Globus pallidus (tissue), 1 donor: ENCODE data around the gene MARK1.

Experiments used
- DNase-seq: peaks from one replicate; pipeline ENCODE4 v3.0.0-alpha.2; 2015; ENCODE audit warnings: low spot score

The MARK1 gene

DNA sequence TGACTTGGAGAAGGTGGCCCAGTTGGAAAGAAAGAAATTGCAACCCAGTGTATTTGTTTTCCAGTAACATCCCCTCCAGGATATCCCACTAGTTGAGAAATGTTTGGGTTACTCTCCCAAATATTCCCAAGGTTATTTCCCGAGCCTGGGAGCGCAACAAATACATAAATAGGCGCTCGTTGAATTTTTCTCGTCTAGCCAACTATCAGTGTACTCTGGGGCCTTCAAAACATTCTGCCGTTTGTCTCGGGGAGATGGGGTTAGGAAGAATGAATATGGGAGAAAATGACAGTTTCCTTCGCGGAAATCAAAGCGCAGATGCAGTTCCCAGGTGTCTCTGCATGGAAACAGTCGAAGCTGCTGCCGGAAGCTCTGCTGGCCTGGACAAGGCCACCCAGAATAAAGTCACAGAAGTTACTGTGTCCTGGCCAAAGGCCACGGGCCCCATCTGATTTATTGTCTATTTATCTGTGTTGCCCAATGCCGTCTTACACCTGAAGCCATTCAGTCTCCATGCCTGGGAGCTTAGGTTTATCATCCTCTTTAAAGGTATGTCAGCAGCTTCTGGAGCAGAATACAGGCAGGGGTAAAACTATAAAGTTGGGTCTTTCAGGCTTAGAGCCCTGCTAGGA lies 163.2 kb downstream of the MARK1 start:
- DNase-seq = no peak

DNA sequence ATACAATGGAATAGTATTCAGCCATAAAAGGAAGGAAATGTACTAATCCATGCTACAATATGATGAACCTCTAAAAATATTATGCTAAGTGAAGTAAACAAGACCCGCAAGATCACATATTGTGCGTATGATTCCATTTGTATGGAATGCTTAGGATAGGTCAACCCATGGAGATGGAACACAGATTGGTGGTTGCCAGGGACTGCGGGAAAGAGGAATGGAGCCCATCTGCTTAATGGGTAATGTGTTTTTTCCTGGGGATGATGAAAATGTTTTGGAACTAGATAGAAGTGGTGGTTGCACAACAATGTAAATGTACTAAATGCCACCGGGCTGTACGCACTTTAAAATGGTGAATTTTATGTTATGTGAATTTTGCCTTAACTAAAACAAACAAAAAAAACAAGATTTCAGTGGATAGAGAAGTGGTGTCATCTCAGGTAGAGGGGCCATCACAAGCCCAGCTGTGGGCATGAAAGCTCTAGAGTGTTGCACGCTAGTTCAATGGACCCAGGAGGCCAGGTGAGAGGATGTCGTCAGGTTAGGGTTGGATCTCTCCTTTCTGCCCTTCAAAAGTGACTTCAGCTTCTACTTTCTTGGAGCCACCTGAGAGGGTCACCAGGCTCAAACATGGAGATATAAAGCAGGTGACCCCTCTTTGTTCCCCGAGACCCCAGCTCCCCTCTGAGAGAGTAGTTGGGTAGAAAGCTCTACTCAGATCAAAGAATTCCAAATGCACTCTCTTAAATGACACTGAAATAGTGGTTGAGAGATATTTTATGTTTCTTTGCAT lies 164.7 kb downstream of the MARK1 start:
- no peak for DNase-seq

DNA sequence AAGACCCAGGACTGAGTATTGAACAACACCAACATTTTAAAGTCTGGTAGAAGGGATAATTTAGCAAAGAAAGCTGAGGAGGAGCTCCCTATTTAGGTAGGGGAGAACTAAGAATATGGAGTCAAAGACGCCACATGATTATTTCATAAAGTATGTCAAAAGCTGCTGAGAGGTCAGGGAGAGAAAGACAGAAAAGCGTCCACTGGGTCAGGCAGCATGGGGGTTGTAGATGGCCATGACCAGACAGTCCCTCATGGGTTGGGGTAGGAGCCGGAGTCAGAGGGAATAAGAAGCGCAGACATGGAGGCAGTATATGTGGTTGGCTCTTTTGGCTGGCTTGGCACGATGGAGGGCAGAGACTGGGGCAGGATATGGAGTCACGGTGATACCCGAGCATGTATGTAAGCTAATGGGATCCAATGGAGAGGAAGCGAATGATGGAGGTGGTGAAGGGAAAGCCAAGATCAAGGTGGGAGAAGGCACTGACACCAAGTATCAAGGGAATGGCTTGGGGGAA lies 167.0 kb downstream of the MARK1 start:
- DNase-seq = no peak

DNA sequence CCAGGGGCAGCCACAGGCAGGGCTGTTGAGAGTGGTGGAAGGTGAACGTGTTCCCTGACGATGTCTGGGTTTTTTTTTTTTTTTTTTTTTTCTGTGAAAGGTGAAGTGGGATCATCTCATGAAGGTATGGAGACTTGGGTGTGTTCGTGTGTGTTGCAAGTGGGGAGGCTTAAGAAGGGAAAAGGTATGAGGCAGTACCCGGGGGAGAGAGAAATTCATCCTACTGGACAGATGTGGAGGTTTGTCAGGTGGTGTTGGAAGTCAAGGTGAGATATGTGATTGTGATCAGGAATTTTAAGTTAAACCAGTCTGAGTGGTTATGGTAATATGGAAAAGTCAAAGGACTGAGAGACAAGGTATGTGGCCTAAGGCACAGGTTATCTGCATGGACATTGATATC lies 167.5 kb downstream of the MARK1 start:
- no peak for DNase-seq

DNA sequence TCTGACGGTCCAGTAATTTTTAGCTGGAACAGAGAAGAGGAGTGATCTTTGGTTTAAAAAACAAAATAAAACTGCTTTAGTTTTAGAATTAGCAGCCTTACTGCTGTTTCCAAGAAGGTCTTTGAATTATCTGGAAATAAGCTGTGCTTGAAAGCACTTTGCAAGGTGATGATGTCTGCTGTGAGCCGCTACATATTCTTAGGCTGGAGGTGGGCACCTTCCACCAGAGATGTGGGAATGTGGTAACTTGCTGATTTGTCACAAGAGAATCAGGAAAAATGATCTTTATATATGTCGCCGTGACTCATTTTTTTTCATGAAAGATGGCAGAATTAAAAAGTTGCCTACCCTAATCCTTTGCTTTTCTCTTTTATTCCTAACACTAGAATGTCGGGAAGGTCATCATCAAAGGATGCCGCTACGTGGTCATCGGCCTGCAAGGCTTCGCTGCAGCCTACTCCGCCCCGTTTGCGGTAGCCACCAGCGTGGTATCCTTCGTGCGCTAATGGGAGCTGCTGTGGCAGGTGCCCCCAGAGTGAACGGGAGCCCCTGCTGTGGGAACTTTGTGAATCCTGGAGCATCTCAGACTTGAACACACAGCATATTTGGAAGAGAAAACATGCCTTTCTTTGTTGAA lies 168.4 kb downstream of the MARK1 start:
- no peak for DNase-seq

DNA sequence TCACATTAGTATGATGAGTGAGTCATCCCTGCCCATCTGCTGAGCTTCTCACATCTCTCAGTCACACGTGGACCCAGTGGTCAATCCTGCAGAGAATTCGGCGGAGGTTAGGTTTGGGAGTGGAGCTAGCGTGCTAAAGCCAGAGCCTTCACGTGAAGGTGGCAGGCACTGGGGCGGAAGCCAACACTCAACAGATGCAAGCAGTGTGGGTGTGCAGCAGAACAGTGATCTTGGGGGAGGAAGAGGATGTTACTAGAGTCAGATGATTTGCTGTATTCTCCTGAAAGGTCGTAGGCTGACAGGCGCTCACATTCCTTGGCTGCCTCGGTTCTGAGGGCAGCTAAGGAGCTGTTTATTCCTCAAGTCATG lies 168.9 kb downstream of the MARK1 start:
- no peak for DNase-seq

DNA sequence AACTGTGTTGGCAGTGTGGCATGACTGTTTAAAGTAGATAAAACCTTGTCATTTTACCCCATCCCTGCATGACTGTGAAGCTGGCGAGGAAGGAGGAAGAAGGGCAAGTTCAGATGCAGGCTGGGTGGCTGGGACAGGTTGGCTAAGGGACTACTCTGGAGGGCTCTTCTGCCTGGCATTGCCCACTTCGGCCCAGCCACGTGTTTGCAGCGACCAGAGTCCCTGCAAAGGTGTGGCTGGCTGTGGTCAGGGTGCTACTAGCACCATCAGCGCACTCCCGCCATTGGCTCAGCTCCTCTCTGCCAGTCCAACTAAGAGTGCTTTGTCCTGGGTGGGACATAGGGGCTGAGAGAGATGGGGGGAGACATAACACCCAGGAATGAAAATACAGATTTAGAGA lies 169.4 kb downstream of the MARK1 start:
- no peak for DNase-seq

DNA sequence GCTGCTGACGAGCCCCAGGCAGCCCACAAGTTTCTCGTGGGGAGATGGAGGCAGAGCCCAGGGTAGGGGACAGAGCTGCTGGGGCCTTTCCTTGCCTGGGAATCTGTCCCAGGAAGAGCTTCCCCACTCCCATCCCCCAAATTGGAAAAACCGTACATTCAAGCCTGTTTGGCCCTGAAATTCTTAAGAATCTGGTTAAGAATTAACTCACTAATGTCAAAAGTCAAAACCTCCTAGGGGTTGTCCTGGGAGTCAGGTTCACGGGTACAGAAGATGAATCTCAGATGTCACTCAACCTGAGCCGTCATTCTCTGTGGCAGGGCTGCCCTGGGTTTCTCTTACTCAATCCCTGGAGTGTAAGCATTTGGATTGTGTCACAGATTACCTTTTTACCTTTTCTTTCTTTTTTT lies 170.7 kb downstream of the MARK1 start:
- DNase-seq = no peak

DNA sequence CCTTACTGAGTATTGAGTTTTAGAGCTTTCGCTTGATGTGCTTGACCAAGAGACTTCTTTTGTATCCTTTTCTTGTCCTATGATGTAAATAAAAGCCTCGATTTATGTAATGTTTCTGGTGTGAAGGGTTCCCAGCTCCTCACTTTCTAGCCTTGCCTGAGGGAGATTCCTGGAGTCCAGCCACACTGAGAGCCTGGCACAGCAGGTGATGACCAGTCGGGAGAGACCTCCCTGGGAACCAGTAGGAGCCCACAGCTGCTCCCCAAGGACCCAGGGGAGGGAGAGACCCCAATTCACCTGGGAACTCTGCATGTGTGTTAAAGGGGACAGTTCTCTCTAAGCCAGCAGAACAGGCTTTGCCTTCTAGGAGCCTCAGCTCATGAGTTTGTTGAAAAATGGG lies 171.1 kb downstream of the MARK1 start:
- DNase-seq = no peak

DNA sequence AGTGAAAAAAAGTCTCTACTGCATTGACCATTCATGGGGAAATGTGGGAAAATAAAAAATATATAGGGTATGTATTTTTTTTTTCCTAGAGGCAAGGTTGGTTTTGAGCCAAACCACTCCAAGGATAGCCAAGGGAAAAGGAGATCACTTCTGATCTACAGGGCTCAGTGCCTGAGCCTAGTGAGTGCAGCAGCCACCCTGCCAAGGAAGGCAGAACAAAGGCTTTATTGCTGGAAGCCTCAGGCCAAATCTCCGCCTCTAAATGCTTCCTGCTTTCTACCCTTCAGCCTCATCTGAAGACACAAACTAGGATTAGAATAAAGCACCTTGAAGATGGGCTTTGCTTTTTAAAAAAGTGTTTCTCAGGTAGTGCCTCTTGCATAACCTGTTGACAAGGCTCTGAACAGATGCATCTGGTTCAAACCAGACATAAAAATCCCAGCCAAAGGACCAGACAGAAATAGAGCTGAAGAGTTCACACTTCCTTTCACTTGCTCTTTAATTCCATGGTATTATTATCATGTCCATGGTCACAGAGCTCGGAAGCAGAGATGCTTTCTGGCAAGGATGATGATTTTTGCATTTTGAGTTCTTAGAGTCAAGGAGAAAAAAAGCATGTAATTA lies 172.7 kb downstream of the MARK1 start:
- peak; percentile 10 for DNase-seq

DNA sequence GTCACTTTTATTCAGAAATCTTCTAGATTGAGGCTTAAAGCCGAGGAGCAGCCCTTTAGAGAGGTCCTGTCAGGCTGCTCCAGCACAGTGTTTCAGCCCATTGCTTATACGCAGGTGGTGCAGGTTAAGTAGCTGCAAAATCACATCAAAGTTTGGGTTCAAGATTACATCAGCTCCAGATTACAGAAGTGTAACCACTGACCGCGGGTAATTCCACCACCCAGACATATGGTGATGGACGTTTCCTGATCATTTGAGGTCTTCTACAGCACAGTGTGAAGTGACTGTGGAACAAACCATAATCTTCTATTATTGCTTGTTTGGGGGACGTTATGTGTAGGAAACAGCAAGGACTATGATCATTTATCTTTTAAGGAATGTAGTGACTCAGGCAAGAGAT lies 174.0 kb downstream of the MARK1 start:
- no peak for DNase-seq

DNA sequence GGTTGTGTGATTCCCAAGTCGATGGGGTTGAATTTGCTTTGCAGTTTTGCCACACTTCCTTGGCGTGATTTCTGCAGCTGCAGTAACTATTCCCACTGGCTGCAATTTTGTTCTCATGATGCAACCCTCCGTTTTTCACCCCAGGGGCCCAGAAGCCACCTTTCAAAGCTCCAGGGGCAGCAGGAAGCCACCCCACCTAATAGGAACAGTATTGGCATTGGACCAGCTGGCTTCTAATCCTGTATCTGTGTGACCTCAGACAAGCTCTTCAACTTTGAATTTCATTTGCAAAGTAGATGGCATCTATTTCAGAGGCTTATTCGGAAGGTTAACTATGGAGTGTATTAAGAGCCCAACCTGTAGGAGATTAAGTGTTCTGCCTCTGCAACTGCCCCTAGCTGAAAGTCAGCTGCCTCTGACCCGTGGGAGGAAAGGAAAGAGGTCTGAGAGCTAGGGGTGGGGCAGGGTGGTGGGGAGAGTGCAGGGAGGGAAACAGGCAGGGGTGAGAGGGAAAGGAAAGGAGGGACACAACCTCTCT lies 174.9 kb downstream of the MARK1 start:
- DNase-seq = no peak

DNA sequence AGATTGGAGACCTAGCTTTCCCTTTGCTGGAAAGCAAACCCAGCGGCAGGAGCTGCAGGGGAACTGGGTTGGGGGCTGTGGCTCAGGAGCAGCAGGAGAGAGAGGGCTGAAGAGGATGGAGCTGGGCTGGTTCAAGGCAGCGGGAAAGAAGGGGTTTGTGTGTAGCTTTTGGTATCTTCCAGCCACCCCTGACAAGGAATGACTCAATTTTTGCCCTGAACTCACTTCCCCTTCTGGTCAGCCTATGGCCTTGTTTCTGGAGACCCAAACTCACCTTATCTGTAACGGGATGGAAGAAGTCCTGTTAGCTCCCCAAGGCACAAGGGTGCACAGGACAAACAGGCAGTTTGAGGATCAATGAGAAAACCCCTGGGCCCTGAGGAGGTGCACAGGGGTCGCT lies 175.4 kb downstream of the MARK1 start:
- no peak for DNase-seq

DNA sequence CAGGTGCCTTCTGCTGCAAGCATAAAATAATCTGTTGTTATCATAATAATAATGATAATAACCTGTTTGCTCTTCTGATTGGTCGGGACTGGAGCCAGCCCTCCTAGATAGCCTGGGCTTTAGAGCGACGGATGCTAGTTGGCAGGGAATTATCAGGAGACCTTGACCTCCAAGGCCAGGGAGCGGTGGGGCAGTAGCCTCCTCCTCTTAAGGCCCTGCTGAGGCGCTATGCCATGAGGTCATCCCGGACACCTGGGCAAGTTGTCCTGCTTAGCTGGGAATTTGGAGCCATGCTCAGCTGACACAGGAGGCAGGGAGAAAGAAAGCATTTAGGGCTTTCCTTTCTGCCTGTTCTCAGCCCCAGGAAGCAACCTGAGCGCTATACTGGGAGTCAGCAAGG lies 177.8 kb downstream of the MARK1 start:
- no peak for DNase-seq

DNA sequence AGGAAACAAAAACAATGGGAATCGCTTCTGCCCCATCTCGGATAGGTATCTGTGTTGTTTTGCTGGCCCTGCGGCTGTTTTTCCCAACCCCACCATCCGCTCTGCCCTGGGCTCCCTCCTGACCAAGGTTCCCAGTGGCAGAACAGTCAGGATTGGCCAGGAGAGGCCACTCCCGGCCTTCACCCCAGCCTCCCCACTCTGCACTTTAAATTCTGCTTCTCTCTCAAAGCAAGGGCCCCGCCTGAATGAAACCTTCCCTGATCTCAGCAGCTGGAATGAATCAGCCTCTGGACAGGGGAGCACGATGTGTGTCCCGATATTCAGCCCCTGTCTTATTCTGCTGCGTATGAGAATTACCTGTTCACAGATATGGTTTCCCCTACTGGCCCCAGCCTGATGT lies 178.5 kb downstream of the MARK1 start:
- DNase-seq = no peak

DNA sequence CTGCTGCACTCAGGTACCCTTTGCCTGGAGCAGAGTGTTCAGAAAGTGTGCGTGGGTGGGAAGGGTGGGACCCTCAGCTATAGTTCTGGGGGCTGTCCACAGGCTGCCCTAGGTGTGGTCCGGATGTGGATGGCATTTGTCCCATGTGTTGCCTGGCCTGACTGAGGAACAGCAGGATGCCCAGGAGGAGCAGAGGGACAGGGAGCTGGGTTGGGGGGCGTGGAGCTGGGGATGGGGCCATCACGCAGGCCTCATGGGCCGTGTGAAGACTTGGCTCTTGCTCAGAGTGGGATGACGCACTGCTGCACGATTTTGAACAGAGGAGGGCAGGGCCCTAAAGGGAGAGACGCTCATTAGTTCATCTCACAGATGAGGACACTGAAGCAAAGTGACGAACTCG lies 179.2 kb downstream of the MARK1 start:
- no peak for DNase-seq

DNA sequence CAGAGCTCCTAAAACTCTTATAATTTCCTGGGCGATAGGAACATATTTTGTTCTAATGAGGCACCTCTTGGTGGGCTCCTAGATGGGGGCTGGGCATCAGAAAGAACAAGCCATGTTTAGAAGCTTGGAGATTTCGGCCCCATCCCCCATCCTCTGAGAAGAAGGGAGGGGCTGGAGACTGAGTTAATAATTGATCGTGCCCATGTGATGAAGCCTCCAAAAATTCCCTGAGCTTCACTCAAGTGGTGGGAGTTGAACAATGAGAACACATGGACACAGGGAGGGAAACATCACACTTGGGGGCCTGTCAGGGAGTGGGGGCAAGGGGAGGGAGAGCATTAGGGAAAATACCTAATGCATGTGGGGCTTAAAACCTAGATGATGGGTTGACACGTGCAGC lies 180.3 kb downstream of the MARK1 start:
- no peak for DNase-seq

DNA sequence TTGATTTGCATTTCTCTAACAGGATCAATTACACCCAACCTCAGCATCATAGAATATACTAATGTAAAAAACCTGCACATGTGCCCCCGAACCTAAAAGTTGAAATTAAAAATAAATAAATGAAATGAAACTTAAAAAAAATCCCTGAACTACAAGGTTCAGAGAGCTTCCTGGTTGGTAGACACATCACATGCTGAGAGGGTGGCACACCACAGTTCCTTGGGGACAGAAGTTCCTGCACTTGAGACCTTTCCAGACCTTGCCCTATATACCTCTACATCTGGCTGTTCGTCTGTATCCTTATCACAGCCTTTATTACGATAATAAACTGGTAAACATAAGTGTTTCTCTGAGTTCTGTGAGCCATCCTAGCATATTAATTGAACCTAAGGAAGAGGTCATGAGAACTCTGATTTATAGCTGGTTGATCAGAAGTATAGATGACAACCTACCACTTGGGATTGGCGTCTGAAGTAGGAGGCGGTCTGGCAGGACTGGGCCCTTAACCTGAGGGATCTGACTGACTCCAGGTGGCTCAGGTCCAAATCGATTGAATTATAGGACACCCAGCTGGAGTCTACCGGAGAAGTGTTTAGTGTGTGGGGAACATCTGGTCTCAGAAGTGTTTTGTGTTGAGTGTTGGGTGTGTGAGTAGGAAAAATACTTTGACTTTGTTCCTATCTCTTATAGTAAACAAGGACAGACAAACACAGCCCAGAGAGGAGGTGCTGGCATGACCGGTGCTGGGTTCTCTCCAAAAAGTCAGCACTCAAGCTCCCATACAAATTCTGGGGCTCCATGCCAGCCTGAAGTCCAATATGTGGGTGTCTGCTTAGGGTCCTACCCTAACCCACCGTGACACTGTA lies 181.2 kb downstream of the MARK1 start:
- no peak for DNase-seq

DNA sequence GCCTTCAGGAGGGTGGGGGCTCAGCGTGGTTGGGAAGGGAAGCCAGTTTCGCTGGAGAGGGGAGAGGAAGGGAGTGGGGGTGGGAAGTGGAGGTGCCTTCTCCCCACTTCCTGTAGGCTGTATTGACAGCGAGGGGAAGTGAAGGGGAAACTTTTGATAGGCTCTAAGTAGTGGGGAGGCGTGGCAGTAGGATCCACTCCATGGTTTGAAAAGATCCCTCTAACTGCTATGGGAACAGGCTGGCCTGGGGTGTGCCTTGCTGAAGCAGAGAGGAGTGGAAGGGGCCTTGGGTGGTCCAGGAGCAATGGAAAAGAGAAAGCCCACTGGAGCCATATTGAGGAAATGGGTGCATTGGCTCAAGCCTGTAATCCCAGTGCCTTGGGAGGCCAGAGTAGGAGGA lies 182.4 kb downstream of the MARK1 start:
- DNase-seq = no peak

DNA sequence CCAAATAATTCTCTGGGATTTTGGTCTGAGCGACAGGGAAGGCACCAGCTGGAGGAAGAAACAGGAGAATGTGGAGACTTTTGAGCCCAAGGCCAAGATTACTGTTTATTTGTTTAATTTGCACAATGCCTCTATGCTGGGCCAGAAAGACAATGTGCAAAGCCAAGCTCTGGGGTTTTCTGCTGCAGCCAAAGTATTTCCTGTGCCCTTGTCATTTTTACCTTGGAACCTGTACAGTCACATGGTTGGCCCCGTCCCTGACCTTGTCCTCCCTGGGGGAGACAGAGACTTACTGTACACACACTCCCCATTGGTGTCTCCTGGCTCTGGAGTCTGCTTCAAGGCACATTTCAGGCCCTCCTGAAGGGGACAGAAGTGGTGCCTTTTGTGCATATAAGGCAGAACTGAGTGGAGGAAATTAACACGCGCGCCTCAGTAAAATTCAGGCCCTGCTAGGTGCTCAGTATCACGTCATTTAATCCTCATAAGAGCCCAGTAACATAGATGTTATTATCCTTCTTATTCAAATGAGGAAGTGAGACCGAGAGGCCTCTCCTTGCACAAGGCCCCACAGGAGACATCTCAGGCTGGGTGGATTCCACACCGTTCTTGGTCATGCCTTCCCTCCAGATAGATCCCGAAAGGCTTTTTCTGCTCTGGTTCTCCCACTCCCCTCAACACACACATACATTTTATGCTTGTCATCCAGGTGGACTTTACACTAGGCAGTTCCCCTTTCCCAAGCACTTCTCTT lies 183.3 kb downstream of the MARK1 start:
- DNase-seq = no peak
